Renal cortex interstitium (tissue), 11 donors: ENCODE results near the gene PI4K2B. TPM values are rescaled to one million over a fixed set of nuclear protein-coding genes. Genes with fewer than 3 reads are reported as not detected.
"Not testable (repeated sequence)": the region's sequence is repeated elsewhere in the genome, so short reads cannot be mapped to it uniquely, and the experiment has no call there.

Experiments used
- DNase-seq, 11 donors: peaks; one replicate each; pipeline ENCODE4 v3.0.0-alpha.2; 2013; ENCODE audit warnings: low read depth in 9 of 11, low spot score in 4 of 11; ENCODE audit errors: extremely low read depth in 1 of 11
- polyA plus RNA-seq, 3 donors: library from polyadenylated mRNA; unstranded; fragments of 120-200 nt; gene quantifications; one replicate each; pipeline ENCODE4 v1.2.1, GENCODE V29; 2013; ENCODE audit not compliant: insufficient read length in 3 of 3

PI4K2B gene
- polyA plus RNA-seq, 3 donors = 13.4 to 17.0 (median 15.8) TPM

DNA sequence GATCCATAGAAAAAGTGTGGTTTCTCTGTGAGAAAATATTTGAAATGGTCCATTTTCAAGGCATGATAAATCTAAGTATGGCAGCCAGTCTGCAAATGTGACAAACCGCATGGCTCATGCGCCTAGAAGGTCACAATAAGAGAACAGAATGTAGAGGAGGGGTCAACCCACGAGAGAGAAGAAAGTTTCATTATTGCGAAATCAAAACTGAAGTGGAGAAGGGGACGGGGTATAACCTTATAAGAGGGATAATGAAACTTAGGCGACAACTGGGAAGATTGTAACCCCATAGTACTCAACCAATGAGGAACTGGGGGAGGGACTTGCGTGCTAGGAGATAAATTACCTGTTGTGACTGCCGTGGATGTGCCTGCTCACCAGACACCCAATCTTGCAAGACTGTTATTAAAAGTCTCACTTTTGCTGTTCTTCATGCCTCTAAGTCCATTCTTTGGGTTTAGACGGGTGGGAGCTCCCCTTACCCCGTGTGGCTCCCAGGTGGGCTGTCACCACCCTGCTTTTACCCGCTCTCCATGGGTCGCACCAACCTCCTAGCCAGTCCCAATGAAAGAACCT lies 57.4 kb downstream of the PI4K2B start:
- DNase-seq = no peak

GRCh38 chr4:25297528-25298242 lies 63.9 kb downstream of the PI4K2B start:
- no peak for DNase-seq

GRCh38 chr4:25299476-25300203 lies 65.8 kb downstream of the PI4K2B start:
- DNase-seq = peak in 7 of 11 donors; percentile 4 to 25 (median 12)

DNA sequence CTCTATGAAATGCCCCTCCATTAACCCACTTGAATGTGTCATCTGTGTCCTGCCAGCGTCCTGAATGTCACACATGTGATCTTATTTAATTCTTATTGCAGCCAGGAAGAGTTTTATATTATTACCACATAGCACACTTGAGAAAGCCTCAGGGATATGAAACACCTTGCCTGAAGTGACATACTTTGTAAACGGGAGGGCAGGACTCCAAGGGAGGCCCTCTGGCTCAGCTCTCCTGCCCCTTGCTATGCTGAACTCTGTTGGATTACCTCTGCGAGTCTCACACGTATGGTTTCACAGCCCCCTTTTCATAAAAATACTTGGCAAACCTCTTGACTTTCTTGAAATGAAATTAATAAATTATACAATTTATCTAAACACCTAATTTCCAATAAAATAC lies 67.6 kb downstream of the PI4K2B start:
- no peak for DNase-seq

DNA sequence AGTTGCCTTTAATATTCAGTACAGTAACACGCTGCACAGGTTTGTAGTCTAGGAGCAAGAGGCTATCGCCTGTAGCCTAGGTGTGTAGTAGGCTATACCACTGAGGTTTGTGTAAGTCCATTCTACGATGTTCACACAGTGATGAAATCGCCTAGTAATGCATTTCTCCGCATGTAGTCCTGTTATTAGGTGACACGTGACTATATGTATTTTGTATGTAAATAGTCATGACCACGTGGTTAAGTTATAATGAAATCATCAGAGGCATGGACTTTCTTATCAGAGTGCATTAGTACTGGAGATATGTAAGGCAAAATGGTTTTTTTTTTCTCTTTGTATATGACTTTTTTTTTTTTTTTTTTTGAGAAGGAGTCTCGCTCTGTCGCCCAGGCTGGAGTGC lies 68.8 kb downstream of the PI4K2B start:
- no peak for DNase-seq

- DNase-seq = no peak
Observed at GRCh38 chr4:25303578-25303977, 69.7 kb downstream of the PI4K2B start.

- no peak for DNase-seq
Observed at GRCh38 chr4:25306518-25307057, 72.8 kb downstream of the PI4K2B start.

DNA sequence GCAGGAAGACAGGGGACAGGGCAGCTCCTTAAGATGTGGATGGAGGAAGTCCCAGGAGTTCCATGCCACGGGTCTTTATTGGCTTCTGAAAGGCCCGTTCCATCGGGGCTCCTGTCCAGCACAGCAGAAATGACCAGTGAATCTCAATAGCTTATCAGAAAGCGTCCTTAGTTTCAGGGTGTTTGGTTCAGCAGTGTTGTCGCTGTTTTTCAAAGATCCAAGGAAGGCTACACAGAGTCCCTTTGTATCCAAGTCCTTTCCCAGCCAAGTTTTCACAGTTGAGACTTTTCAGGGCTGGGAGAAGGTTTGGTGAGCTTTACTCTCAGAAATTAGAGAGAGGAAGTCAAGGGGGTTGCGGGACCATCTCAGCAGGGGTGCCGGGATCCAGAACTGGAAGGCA lies 73.8 kb downstream of the PI4K2B start:
- no peak for DNase-seq

GRCh38 chr4:25308306-25308705 lies 74.5 kb downstream of the PI4K2B start:
- DNase-seq = no peak

DNA sequence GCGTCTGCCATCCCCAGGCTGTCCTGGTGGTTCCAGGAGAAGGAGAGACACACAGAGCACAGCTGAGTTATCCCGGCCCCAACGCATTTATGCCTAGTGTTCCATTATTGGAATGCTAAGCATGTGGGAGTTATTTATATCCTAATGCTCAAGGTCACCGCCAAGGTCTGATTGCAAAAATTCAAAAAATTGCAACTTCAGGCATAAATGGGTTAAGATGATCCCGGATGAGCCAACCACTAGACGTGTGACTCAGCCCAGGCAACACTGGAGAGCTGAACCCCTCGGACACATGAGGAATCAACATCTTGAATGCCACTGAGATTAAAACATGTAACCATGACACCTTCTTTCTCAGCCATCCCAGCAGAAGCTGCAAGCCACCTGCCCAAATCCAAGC lies 74.9 kb downstream of the PI4K2B start:
- no peak for DNase-seq

DNA sequence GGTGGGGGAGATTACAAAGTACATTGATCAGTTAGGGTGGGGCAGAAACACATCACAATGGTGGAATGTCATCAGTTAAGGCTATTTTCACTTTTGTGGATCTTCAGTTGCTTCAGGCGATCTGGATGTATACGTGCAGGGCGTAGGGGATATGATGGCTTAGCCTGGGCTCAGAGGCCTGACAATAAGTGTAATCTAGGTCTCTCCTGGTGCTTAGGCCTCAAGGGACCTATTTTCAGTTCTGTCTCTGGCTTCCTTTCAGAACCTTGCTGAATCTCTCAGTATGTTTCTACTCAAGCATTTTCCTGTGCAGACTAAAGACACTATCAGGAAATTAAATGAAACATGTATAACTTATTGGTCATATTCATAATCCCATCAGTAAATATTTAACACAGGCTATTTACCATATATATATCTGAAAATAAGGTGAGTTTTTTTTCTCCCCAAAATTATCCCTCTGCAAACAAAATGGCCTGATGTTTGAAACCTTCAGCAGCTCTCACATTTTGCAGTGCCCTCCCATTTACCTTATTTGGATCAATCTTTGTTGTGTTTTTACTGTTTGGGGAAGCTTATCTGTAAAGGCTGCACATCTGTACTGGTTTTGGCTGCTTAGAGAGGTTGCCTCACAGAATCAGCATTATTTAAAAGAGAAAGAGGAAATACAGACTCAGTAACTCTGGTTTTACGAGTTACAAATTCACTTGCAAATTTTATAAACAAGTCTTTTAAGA lies 76.4 kb downstream of the PI4K2B start:
- no peak for DNase-seq

- no peak for DNase-seq
Observed at GRCh38 chr4:25310803-25311166, 77.0 kb downstream of the PI4K2B start.

DNA sequence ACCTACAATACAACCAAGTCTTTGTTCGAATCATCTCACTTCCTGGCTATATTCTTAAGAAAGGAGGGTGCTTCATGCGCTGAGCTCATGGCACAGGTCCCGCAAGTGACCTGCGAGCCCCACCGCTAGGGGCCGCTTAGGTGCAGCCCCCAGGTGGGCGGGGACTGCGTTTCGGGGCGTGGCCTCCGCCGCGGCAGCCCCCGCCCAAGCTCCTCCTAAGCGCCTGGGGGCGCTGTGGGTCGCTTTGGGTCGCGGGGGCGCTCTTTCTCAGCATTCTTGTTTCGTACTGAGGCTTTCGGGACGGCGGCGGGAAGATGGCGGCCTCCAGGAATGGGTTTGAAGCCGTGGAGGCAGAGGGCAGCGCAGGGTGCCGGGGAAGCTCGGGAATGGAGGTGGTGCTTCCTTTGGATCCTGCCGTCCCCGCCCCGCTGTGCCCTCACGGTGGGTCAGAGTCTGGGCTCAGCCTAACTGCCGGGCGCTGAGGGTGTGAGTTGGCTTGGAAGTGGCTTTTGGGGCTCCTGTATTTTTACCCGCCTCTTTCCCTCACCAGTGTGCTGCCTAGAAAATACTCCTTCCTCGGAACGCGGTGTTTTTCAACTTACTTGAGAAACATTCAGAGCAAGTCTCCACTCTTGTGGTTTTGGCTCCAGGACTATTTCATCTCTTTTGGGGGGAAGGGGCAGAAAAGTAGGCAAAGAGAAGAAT lies 78.8 kb downstream of the PI4K2B start, which contains the start of gene ZCCHC4:
TSS of gene ZCCHC4 (plus strand) at position 279 of the 705 bp plus-strand sequence. CDS start at position 315, 36 bp downstream.
- DNase-seq = peak; percentile 75 to 90 (median 85)

DNA sequence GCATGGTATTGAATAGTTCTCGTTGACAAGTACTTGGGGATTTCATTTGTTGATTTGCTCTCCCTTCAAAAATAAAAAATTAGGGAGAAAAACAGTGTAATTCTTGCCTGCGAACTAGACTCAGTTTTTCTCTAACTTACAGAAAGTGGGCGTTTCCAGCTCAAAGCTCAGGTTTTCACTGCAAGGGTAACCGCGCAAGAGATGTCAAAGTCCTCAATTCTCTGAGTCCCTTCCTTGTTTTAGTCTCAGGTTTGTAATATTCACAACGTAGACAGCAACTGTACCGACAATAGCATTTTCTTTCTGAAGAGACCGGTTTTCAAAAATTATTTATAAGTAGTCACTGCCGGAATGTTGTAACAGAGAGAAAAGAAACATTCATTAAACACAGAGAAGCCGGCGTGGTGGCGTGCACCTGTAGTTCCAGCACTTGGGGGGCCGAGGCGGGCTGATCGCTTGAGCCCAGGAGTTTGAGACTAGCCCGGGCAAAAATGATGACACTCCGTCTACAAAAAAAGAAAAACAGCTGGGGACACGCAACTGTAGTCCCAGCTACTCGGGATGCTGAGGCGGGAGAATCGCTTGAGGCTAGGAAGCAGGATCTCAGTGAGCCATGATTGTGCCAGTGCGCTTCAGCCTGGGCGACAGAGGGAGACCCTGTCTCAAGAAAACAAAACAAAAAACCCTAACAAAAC lies 79.5 kb downstream of the PI4K2B start:
- peak in 4 of 11 donors; percentile 1 to 25 (median 4) for DNase-seq

DNA sequence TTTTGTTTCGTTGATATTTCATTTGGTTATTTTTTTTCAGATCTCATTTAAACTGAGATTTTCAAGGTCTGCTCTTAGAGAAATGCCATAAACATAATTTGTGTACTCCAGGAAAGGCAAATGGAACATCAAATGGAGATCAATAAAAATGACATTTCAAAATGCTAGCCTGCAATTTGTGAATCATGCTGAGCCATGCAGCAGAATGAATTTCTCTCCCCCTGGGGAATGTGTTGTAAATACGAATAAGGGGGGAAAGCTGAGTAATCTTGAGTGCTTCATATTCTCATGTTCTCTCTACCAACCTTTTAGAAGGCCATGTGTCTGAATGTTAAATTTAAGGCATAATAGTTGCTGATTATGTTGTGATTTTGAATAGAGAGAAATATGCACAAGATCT lies 86.5 kb downstream of the PI4K2B start:
- DNase-seq = no peak

DNA sequence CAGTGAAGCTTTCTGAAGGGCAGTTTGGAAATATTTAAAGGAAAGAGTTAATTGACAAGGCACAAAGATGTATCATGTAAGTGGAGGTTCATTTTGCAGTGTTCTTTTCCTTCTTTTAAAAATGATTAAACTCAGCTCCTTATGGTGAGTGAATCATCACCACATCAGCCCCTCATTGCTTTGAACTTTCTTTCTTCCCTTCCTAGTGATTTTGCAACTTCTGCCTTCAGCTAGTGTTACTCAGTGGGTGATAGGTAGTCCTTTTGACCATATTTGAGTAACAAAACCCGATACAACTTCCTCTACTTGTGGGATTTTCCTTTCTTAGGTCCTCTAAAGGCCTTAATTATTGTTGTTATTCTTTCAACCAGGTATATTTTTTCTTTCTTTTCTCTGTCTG lies 86.9 kb downstream of the PI4K2B start:
- no peak for DNase-seq

GRCh38 chr4:25321703-25322102 lies 87.9 kb downstream of the PI4K2B start:
- no peak for DNase-seq

- DNase-seq = not testable (repeated sequence)
Observed at GRCh38 chr4:25328463-25328862, 94.6 kb downstream of the PI4K2B start.
